LNCaP clone FGC (cell line): ENCODE results near the gene CILP.

Experiments
- DNase-seq: peaks from one replicate; pipeline ENCODE4 v3.0.0-alpha.2; 2011; ENCODE audit warnings: low read depth
- H3K4me3 ChIP-seq: 2 replicates; pipeline ENCODE4 v1.5.1; 2011; ENCODE audit warnings: mild to moderate bottlenecking, low read depth, low read length, control low read depth
- CTCF ChIP-seq: IDR thresholded peaks from 2 replicates; pipeline ENCODE4 v1.5.1; 2012; ENCODE audit warnings: mild to moderate bottlenecking; ENCODE audit not compliant: control insufficient read depth, insufficient read depth; ENCODE audit errors: extremely low read depth

Gene CILP

GRCh38 chr15:65210770-65211481 lies at the start of gene CILP:
Gene CILP (minus strand): TSS chr15:65211473. CDS start chr15:65209755, 1,718 bp downstream.
- no peak for DNase-seq
- H3K4me3 ChIP-seq, result no peak within 1 kb of the TSS
- TF ChIP-seq CTCF, result no peak

GRCh38 chr15:65260968-65261367 lies 49.7 kb upstream of the CILP start:
- TF ChIP-seq CTCF, result no peak
- DNase-seq, result no peak
- no peak overlapping the region for H3K4me3 ChIP-seq

- no peak for DNase-seq
- TF ChIP-seq CTCF, result no peak
- no peak overlapping the region for H3K4me3 ChIP-seq
Observed at GRCh38 chr15:65259367-65259797, 48.1 kb upstream of the CILP start.

GRCh38 chr15:65258375-65259262 lies 47.3 kb upstream of the CILP start:
- no peak for TF ChIP-seq CTCF
- H3K4me3 ChIP-seq, result no peak overlapping the region
- DNase-seq, result no peak

- no peak for TF ChIP-seq CTCF
- no peak overlapping the region for H3K4me3 ChIP-seq
Observed at GRCh38 chr15:65255486-65256140, 44.3 kb upstream of the CILP start.

GRCh38 chr15:65254758-65255157 lies 43.5 kb upstream of the CILP start:
- H3K4me3 ChIP-seq, result no peak overlapping the region
- no peak for TF ChIP-seq CTCF
- DNase-seq, result no peak

More at GRCh38 chr15:65255486-65256140, 44.3 kb upstream of the CILP start:
- no peak for DNase-seq
